ENCODE data around the gene TRERF1.

- TF ChIP-seq, protein P1, sequence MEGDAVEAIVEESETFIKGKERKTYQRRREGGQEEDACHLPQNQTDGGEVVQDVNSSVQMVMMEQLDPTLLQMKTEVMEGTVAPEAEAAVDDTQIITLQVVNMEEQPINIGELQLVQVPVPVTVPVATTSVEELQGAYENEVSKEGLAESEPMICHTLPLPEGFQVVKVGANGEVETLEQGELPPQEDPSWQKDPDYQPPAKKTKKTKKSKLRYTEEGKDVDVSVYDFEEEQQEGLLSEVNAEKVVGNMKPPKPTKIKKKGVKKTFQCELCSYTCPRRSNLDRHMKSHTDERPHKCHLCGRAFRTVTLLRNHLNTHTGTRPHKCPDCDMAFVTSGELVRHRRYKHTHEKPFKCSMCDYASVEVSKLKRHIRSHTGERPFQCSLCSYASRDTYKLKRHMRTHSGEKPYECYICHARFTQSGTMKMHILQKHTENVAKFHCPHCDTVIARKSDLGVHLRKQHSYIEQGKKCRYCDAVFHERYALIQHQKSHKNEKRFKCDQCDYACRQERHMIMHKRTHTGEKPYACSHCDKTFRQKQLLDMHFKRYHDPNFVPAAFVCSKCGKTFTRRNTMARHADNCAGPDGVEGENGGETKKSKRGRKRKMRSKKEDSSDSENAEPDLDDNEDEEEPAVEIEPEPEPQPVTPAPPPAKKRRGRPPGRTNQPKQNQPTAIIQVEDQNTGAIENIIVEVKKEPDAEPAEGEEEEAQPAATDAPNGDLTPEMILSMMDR (IDR thresholded peaks at IDR 0.05): no peak
- TF ChIP-seq POLR2A (IDR thresholded peaks at IDR 0.05): no peak
Observed at GRCh38 chr6:42176981-42177380, 274.7 kb downstream of the TRERF1 start.

All from thyroid gland (tissue), 4 donors.